Measurements from ENCODE around the gene KRTAP10-1.

The KRTAP10-1 gene

DNA sequence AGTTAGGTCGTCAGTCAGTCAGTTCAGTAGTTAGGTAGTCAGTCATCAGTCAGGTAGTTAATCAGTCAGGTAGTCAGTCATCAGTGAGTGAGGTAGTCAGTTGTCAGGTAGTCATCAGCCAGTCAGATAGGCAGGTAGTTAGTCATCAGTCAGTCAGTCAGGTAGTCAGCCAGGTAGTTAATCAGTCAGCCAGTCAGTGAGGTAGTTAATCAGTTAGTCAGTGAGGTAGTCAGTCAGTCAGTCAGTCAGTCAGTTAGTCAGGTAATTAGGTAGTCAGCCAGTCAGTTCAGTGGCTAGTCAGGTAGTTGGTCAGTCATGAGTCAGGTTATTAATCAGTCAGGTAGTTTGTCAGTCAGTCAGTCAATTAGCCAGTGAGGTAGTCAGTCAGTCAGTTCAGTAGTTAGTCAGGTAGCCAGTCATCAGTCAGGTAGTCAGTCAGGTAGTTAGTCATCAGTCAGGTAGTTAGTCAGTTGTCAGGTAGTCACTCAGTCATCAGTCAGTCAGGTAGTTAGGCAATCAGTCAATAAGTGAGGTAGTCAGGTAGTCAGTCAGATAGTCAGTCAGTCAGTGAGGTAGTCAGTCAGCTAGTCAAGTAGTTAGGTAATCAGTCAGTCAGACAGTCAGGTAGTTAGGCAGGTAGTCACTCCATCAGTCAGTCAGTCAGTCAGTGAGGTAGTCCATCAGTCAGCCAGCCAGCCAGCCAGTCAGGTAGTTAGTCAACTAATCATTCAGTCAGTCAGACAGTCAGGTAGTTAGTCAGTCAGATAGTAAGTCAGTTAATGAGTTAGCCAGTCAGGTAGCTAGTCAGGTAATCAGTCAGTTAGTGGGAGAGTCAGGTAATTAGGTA is 16.2 kb downstream of the KRTAP10-1 start:
- no peak overlapping the region for H3K27ac ChIP-seq

DNA sequence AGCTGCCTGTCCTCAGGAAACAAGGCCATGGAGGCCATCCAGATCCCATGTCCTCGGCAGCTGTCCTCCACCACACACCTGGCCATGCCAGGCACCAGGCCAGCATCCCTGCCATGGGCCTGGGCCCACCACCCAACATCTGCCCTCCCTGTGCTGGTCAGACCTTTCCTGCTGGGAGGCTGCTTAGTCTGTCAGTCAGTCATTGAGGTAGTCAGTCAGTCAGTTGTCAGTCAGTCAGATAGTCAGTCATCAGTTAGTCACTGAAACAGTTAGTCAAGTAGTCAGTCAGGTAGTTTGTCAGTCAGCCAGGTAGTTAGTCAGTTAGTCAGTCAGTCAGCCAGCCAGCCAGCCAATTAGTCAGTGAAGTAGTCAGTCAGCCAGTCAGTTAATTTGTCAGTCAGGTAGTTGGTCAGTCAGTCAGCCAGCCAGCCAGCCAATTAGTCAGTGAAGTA is 17.2 kb downstream of the KRTAP10-1 start:
- TF ChIP-seq, protein P1, sequence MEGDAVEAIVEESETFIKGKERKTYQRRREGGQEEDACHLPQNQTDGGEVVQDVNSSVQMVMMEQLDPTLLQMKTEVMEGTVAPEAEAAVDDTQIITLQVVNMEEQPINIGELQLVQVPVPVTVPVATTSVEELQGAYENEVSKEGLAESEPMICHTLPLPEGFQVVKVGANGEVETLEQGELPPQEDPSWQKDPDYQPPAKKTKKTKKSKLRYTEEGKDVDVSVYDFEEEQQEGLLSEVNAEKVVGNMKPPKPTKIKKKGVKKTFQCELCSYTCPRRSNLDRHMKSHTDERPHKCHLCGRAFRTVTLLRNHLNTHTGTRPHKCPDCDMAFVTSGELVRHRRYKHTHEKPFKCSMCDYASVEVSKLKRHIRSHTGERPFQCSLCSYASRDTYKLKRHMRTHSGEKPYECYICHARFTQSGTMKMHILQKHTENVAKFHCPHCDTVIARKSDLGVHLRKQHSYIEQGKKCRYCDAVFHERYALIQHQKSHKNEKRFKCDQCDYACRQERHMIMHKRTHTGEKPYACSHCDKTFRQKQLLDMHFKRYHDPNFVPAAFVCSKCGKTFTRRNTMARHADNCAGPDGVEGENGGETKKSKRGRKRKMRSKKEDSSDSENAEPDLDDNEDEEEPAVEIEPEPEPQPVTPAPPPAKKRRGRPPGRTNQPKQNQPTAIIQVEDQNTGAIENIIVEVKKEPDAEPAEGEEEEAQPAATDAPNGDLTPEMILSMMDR (conservative IDR thresholded peaks at IDR 0.05) = no peak
- H3K27ac ChIP-seq = no peak overlapping the region

More for the DNA sequence above, 16.2 kb downstream of the KRTAP10-1 start:
- TF ChIP-seq, protein P1 (conservative IDR thresholded peaks at IDR 0.05) = no peak

DNA sequence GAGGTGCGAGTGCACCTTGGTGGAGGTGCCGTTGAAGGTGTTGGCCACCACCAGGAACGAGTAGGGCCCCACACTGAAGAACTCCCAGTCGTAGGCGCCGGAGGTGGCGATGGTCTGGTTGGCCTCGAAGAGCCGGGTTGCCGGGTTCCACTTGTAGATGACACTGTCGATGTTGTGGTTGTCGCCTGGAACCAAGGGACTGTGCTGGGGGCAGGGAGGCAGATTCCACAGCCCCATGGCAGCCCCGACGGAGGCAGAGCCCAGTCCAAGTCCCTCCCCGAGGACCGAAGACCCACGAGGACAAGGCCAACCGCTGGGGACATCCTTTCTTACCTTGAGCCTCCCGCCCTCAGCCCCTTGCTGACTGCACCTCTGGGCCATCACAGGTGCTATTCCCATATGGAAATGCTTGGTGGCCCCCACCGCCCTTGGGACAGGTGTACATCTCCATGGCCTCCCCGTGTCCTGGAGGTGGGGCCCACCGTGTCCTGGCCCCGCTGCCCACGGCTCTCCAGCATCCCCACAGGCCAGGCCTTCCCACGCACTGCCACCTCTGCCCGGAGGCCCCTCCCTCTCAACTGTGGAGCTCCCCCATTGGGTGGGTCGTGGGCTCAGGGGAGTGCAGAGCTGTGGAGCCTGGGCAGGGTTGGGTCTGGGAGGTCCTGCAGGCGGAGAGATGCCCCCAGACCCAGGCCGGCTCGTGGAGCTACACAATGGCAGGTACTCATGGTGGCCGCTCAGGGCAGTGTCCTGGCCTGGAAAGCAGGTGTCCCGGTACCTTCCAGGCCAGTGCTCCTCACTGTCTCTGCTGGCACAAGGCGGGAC is 17.9 kb downstream of the KRTAP10-1 start:
- no peak overlapping the region for H3K27ac ChIP-seq
- TF ChIP-seq, protein P1 (conservative IDR thresholded peaks at IDR 0.05) = 0 out of 2 replicates have a peak, but pooled peaks have one; percentile 10

DNA sequence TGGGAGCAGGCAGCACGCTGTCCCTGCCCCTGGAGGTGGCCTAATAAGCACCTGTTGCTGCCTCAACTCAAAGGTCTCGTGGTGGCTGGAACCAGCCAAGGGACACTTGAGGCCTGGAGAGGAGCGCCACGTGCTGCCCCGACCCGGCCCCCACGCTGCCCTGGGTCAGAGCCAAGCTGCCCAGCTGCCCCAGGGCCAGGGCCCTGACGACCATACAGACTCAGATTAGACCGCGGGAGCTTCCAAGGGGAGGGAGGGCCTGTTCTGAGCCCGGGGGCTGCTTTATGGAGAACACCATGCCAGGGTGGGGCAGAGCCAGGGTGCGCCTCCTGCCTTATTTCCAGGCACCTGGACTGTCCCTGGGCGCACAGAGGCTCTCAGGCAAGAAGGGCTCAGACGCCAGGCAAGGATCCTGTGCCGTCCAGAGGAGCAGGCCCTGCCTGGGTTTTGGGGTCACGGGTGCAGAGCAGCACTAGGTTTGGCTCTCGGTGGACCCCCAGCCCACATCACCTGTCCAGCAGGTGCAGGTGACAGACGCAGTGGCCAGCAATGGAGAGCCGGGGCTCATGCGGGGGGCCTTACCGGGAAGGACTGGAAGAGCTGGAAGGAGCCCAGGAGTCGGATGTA is 18.6 kb downstream of the KRTAP10-1 start:
- TF ChIP-seq, protein P1 (conservative IDR thresholded peaks at IDR 0.05) = no peak
- H3K27ac ChIP-seq = no peak overlapping the region

DNA sequence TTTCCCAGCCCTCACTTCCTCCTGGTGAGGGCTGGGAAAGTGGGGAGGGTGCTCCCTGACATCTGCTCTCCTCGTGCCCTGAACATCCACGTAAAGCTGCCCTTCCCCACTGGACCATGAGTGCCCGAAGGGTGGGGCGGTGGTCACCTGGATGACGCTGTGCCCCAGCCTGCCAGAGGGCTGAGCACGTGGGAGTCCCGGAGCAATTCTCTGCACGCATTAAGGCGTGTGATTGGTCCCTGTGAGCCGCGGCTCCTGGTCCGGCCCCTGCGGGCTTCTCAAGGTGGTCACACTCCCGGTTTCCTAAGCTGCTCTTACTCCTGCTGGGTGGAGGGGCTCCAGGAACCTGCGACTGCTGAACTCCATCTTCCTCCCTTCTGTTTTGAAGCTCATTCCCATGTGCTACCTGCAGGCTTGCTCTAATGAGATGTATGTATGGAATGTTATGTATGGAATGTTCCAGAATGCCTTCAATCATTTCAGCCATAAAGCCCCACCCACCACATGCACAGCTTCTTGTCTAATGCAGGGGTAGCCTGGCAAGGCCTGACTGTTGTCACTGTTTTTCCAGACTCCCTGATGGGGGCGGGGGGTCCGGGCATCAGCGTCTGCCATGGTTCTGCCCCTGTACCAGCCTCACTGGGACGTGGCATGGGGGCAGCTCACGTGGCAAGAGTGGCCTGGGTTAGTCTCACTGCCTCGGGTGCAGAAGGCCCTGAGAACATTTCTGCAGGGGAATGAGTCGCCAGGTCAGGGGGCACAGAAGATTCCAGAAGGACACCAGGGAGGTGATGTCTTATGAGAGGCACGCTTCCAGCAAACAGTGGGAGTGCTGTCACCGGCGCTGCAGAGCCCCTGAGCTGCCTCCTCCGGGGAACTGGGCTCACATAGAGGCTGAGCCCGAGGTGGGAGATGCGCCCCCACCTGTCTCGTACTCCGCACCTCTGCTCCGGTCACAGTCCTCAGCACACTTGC is 19.4 kb downstream of the KRTAP10-1 start:
- H3K27ac ChIP-seq = no peak overlapping the region
- TF ChIP-seq, protein P1 (conservative IDR thresholded peaks at IDR 0.05) = no peak

DNA sequence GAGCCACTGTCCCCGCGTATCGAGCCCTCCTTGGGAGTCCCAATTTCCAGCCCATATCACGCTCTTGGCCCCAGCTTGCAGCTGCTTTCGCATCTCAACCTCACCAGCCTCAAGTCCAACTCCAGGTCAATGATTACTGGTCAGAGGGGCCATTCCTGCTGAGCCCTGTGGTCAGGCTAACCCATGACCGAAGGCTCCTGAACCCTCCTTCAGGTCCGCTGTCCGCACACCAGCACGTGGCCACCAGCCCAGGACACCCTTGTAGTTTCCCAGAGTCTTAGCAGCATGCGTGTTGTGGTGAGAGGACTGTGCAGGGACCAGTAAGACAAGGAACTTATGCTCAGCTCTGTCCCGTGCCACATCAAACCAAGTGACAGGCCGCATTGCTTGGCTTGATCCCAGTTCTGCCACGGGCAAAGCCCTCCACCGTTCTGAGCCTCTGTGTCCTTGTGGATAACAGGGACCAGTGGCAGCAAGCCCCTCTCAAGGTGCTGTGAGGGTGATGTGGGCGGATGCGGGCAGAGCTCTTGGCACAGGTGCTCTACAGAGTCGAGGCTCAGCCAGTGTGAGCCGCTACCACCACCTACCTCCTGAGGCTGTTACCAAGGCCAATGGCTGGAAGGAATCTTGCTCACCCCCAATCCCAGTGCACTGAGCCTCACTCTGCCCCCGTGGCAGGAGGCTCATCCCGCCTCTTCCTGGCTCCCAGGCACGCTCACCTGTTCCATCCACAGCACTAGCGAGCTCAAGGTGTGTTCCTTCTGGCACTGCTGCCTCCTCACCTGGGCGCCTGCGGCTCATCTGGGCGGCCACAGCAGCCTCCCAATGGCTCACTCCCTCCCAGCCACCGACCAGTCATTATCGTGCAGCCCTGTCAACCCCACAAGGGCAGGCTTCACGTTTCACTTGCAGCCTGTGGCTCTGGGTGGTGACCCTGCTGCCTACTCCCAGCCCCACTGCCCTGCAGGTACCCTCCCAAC is 20.4 kb downstream of the KRTAP10-1 start:
- no peak overlapping the region for H3K27ac ChIP-seq
- TF ChIP-seq, protein P1 (conservative IDR thresholded peaks at IDR 0.05) = no peak

Data from VCaP (cell line).